ENCODE results near the gene SNAPC3.

- TF ChIP-seq SP2 (tag by site-specific recombination; IDR thresholded peaks at IDR 0.05) (no peak), ZNF701 (tag by site-specific recombination; IDR thresholded peaks at IDR 0.05) (no peak), PBX3 (CRISPR knock-in tag; IDR thresholded peaks at IDR 0.05) (no peak), ZNF558 (tag by site-specific recombination; IDR thresholded peaks at IDR 0.05) (no peak)
Measured at GRCh38 chr9:15430920-15431844, 8.5 kb downstream of the SNAPC3 start.
